HG03097 (cell line): Measurements from ENCODE around the gene TAS2R9.
"Not testable (repeated sequence)": the region's sequence is repeated elsewhere in the genome, so short reads cannot be mapped to it uniquely, and the experiment has no call there.

Experiments used
- ATAC-seq: cut with Tn5 transposase; IDR thresholded peaks from one replicate; pipeline ENCODE4 v1.9.1; 2021; ENCODE audit not compliant: unreplicated experiment, low FRiP score

TAS2R9 gene, protein sequence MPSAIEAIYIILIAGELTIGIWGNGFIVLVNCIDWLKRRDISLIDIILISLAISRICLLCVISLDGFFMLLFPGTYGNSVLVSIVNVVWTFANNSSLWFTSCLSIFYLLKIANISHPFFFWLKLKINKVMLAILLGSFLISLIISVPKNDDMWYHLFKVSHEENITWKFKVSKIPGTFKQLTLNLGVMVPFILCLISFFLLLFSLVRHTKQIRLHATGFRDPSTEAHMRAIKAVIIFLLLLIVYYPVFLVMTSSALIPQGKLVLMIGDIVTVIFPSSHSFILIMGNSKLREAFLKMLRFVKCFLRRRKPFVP

DNA sequence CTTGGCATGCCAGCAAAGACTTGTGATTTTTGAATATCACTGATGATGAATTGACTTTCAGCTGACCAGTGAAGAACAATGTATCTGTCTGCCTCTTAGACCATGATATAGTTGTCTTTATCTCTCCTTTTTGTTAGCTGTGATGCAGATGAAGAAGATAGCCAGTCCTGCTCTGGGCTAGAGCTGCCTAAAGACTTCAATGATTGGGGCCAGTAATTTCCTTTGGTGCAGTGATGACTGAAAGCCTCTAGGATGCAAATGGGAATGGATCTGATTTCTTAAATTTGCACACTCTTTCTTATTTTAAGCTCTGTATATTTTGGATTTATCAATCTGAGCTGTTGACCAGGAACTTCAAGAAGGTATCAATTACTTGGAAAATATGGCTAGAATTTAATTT is at the start of gene TAS2R9:
TSS of gene TAS2R9 (minus strand) at position 101 of the 400 bp plus-strand sequence. CDS start at position 8, 93 bp downstream.
- ATAC-seq, result no peak

- ATAC-seq, result no peak
Observed at GRCh38 chr12:10855807-10856206, 45.8 kb upstream of the TAS2R9 start.

GRCh38 chr12:10853776-10854175 is 43.8 kb upstream of the TAS2R9 start:
- no peak for ATAC-seq

GRCh38 chr12:10851243-10851858 is 41.4 kb upstream of the TAS2R9 start:
- no peak for ATAC-seq

DNA sequence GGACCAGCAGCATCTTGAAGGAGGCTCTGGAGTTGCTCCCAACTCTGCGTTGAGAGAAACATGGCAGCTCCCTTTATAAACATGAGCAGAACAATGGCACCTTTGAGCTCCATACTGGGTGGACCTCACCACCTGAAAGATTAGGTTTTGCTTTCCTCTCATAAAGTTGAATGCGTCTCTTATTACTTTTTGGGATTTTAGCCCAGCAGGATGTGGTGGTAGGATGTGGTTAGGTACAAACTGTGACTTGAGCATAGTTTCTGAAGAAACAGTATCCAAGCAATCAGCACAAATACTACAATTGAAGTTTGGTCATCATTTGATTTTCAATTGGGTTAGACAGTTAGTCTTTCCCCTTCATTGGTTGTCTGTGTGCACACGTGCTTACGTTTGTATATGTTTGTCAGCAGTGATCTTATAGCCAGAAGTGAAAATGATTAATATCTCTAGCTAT is 39.5 kb upstream of the TAS2R9 start, which contains the start of gene PRR4:
TSS of gene PRR4 (minus strand) at position 51 of the 454 bp plus-strand sequence. CDS start at position 13, 38 bp downstream.
- no peak for ATAC-seq

GRCh38 chr12:10847744-10848143 is 37.8 kb upstream of the TAS2R9 start:
- no peak for ATAC-seq

- ATAC-seq, result no peak
Observed at GRCh38 chr12:10842862-10843261, 32.9 kb upstream of the TAS2R9 start.

DNA sequence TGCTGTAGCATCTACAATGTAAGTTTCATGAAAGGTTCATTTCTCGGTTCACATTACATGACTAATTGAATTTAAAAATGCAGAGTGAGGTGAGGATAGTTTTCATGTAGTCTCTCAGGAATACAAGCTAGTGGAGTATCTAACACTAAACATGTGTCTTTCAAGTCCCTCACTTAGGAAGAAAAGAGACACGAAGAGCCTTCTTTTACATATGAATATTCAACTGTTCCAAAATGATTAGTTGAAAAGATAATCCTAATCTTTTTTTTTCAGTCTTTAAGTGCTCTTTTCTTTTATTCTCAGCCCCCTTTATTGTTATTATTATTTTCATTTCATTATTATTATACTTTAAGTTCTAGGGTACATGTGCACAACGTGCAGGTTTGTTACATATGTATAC is 28.5 kb upstream of the TAS2R9 start:
- no peak for ATAC-seq

- no peak for ATAC-seq
Observed at GRCh38 chr12:10829994-10830393, 20.0 kb upstream of the TAS2R9 start.

DNA sequence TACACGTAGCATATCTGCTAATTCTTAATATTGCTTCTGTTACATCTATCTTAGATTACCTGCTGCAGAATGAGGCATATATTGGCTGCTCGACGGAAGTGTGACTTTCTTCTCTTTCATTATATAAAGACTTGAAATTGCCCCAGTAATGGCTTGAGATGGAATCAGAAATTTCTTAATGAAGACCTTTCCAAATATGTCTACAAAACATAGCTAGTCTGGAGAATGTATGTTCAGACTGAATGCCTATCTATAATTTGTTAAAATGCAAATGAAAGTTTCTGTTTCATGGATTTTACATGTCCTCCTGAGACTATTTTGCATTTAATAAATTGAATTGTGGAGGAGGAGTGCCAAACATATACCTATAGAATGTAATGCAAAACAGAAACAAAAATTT is 16.3 kb upstream of the TAS2R9 start, which contains the start of gene TAS2R10:
TSS of gene TAS2R10 (minus strand) at position 101 of the 400 bp plus-strand sequence. CDS start at position 12, 89 bp downstream.
- no peak for ATAC-seq

- no peak for ATAC-seq
Observed at GRCh38 chr12:10824957-10825356, 15.0 kb upstream of the TAS2R9 start.

GRCh38 chr12:10811883-10812536 is 2.0 kb upstream of the TAS2R9 start:
- no peak for ATAC-seq

- ATAC-seq, result no peak
Observed at GRCh38 chr12:10807186-10807585, 2.8 kb downstream of the TAS2R9 start, which contains the start of gene TAS2R8. TSS of gene TAS2R8 (minus strand) at chr12:10807286. CDS start at chr12:10806980, 306 bp downstream.

GRCh38 chr12:10802587-10802986 is 7.4 kb downstream of the TAS2R9 start, which contains the start of gene TAS2R7:
TSS of gene TAS2R7 (minus strand) at chr12:10802627. CDS start at chr12:10802570, 57 bp downstream.
- no peak for ATAC-seq

DNA sequence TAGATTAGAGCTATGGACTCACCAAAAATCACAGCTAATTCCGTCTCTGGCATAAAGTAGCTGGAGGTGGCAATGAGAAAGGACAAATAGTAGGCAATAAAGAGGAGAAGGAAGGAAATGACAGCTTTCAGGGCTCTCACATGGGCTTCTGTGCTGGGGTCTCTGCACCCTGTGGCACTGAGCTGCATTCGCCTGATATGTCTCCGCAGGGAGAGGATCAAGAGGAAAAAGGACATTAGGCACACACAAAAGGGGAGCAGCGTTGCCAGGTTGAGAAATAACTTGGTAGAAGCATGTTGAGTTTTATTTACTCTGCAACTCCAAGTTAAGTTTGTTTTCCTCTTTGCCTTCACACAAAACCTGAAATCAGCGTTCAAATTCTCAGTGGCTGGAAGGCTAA is 8.2 kb downstream of the TAS2R9 start:
- no peak for ATAC-seq

- ATAC-seq, result no peak
Observed at GRCh38 chr12:10794222-10794621, 15.7 kb downstream of the TAS2R9 start.

- ATAC-seq, result not testable (repeated sequence)
Observed at GRCh38 chr12:10791769-10792168, 18.2 kb downstream of the TAS2R9 start.

DNA sequence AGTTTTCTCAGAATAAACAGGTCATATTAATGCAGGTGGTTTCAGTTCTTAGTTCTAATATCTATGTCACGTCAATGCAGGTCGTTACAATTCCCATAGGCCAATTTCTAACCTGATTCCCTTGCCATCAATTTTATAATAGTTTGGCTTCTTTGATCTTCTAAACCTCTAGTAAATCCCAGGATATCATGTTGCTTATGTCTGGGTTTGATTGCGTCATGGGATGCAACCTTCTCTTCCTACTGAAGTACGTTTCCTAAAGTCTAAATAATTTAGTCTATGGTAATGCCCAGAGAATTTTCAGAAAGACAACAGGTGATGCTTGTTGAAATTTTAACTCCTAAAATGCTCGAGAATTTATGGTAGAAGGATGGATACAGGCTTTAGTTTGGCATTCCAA is 26.7 kb downstream of the TAS2R9 start:
- no peak for ATAC-seq

GRCh38 chr12:10779103-10779502 is 30.9 kb downstream of the TAS2R9 start:
- no peak for ATAC-seq

GRCh38 chr12:10771132-10771733 is 38.7 kb downstream of the TAS2R9 start:
- ATAC-seq, result no peak

- no peak for ATAC-seq
Observed at GRCh38 chr12:10759657-10760056, 50.3 kb downstream of the TAS2R9 start.
